DND-41 (cell line): Measurements from ENCODE around the gene TMED4.
"Not testable (repeated sequence)": the region's sequence is repeated elsewhere in the genome, so short reads cannot be mapped to it uniquely, and the experiment has no call there.

ENCODE experiments used
- ATAC-seq: fragments of 200-7000 bp; cut with Tn5 transposase; 3 replicates; pipeline ENCODE4 v1.9.1; 2021; ENCODE audit warnings: low read depth; ENCODE audit not compliant: insufficient read depth
- DNase-seq: peaks from one replicate; pipeline ENCODE4 v3.0.0-alpha.2; 2020
- H2AFZ ChIP-seq: 2 replicates; pipeline ENCODE4 v1.6.0; 2012; ENCODE audit warnings: low read depth, low read length
- H3K27ac ChIP-seq: 2 replicates; pipeline ENCODE4 v1.5.1; 2012; ENCODE audit warnings: low read length, inconsistent platforms
- H3K27me3 ChIP-seq: fragments of 200-600 bp; sonication (generic); 2 replicates; pipeline ENCODE4 v1.6.0; 2012; ENCODE audit warnings: low read length, mild to moderate bottlenecking, inconsistent platforms; ENCODE audit not compliant: insufficient read depth, poor library complexity
- H3K36me3 ChIP-seq: 2 replicates; pipeline ENCODE4 v1.5.1; 2012; ENCODE audit warnings: low read length, inconsistent platforms; ENCODE audit not compliant: insufficient read depth
- H3K4me1 ChIP-seq: 2 replicates; pipeline ENCODE4 v1.5.1; 2012; ENCODE audit warnings: mild to moderate bottlenecking, low read length; ENCODE audit not compliant: insufficient read depth
- H3K4me2 ChIP-seq: 2 replicates; pipeline ENCODE4 v1.6.0; 2012; ENCODE audit warnings: mild to moderate bottlenecking, moderate library complexity, low read length, inconsistent platforms; ENCODE audit not compliant: insufficient read depth
- H3K4me3 ChIP-seq, 2 experiments: fragments of 200-600 bp in 1 of 2; shearing (Covaris generic) in 1 of 2; 2 replicates each; pipeline ENCODE4 v1.5.1; 2012 to 2016; ENCODE audit warnings: inconsistent platforms in 2 of 2, low read length in 2 of 2, mild to moderate bottlenecking in 2 of 2, low read depth in 1 of 2, moderate library complexity in 1 of 2
- H3K79me2 ChIP-seq: 2 replicates; pipeline ENCODE4 v1.6.0; 2012; ENCODE audit warnings: low read length, inconsistent platforms; ENCODE audit not compliant: insufficient read depth
- H3K9ac ChIP-seq: 2 replicates; pipeline ENCODE4 v1.6.0; 2012; ENCODE audit warnings: low read depth, mild to moderate bottlenecking, inconsistent platforms, low read length, moderate library complexity
- H3K9me3 ChIP-seq: 2 replicates; pipeline ENCODE4 v1.5.1; 2012; ENCODE audit warnings: low read length, moderate library complexity, mild to moderate bottlenecking, inconsistent platforms; ENCODE audit not compliant: insufficient read depth, severe bottlenecking
- H4K20me1 ChIP-seq: 2 replicates; pipeline ENCODE4 v1.6.0; 2012; ENCODE audit warnings: low read length; ENCODE audit not compliant: insufficient read depth
- EZH2 ChIP-seq: IDR thresholded peaks from 3 replicates; pipeline ENCODE4 v1.6.1; 2012; ENCODE audit warnings: borderline replicate concordance, low read depth, mild to moderate bottlenecking, moderate library complexity, low read length, inconsistent platforms; ENCODE audit not compliant: severe bottlenecking
- TF ChIP-seq, protein P1 (sequence below): IDR thresholded peaks from 2 replicates; pipeline ENCODE4 v1.5.1; 2012; ENCODE audit warnings: borderline replicate concordance, low read length, moderate library complexity, mild to moderate bottlenecking; ENCODE audit not compliant: poor library complexity, severe bottlenecking; ENCODE audit errors: extremely low read depth

Gene TMED4

DNA sequence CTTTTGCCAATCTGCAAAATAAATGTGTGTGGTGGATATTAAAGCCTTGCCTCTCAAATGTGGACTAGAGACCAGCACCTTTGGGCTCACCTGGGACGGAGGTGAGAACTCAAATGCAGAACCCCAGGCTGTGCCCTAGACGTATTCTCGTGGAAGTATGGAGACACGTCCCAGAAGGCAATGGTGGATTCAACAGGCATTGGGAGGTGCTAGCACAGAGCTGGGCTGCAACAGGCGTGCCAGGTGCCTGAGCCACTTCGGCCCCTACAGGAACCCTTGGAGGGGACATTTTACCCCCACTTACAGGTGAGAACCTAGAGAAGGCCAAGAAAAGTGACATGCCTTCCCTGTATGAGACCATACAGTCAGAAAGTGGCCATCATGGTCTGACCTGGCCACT lies 20.6 kb downstream of the TMED4 start:
- H3K4me2 ChIP-seq: no peak overlapping the region
- peaks cover 24% of the 10 kb centered on the region for H3K36me3 ChIP-seq
- no peak overlapping the region for H3K9ac ChIP-seq
- DNase-seq (no peak), ATAC-seq (no peak)
- no peak overlapping the region for H2AFZ ChIP-seq
- no peak overlapping the region for H3K4me3 ChIP-seq
- no peak for TF ChIP-seq EZH2
- TF ChIP-seq, protein P1, sequence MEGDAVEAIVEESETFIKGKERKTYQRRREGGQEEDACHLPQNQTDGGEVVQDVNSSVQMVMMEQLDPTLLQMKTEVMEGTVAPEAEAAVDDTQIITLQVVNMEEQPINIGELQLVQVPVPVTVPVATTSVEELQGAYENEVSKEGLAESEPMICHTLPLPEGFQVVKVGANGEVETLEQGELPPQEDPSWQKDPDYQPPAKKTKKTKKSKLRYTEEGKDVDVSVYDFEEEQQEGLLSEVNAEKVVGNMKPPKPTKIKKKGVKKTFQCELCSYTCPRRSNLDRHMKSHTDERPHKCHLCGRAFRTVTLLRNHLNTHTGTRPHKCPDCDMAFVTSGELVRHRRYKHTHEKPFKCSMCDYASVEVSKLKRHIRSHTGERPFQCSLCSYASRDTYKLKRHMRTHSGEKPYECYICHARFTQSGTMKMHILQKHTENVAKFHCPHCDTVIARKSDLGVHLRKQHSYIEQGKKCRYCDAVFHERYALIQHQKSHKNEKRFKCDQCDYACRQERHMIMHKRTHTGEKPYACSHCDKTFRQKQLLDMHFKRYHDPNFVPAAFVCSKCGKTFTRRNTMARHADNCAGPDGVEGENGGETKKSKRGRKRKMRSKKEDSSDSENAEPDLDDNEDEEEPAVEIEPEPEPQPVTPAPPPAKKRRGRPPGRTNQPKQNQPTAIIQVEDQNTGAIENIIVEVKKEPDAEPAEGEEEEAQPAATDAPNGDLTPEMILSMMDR: no peak
- no peak overlapping the region for H3K27ac ChIP-seq
- no peaks in the 10 kb centered on the region for H3K9me3 ChIP-seq
- H3K79me2 ChIP-seq: no peaks in the 10 kb centered on the region
- no peaks in the 10 kb centered on the region for H3K27me3 ChIP-seq
- no peaks in the 10 kb centered on the region for H3K4me1 ChIP-seq
- peaks cover 27% of the 10 kb centered on the region for H4K20me1 ChIP-seq

DNA sequence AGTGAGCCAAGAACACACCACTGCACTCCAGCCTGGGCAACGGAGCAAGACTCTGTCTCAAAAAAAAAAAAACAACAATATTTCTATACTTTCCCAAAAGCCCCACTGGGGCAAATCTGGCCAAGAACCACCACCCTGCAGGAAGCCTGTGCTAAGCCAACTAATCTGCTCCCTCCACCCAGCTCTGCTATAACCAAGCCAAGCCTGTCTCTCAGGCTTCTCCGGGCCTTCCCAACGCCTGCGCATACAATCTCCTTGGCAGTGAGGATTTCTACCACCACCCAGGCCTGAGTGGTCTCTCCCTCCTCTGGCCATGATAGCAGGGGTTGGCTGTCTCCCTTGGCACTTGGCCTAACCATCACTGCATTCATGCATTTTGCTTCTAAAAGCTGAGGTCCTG lies 22.5 kb downstream of the TMED4 start:
- H3K9ac ChIP-seq: no peak overlapping the region
- TF ChIP-seq EZH2: no peak
- TF ChIP-seq, protein P1: no peak
- no peaks in the 10 kb centered on the region for H3K4me1 ChIP-seq
- H3K9me3 ChIP-seq: no peaks in the 10 kb centered on the region
- no peak overlapping the region for H3K4me3 ChIP-seq
- H3K4me2 ChIP-seq: no peak overlapping the region
- no peak for DNase-seq
- ATAC-seq: no peak
- no peak overlapping the region for H2AFZ ChIP-seq
- peaks cover 11% of the 10 kb centered on the region; the same call in 1 of the 2 replicates for H4K20me1 ChIP-seq
- no peaks in the 10 kb centered on the region for H3K79me2 ChIP-seq
- no peak overlapping the region for H3K27ac ChIP-seq
- H3K27me3 ChIP-seq: no peaks in the 10 kb centered on the region
- H3K36me3 ChIP-seq: peaks cover 6% of the 10 kb centered on the region

DNA sequence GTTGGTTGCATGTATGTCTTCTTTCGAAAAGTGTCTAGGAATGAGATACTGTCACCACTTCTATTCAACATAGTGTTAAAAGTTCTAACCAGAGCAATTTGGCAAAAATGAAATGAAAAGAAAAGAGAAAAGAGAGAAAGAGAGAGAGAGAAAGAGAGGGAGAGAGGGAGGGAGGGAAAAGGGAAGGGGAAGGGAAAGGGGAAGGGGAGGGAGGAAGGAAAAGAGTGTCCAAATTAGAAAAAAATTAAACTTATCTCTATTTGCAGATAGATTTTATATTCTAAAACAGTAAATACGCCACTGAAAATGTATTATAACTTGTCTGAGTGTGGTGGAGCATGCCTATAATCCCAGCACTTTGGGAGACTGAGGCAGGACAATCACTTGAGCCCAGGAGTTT lies 24.5 kb downstream of the TMED4 start:
- H4K20me1 ChIP-seq: no peaks in the 10 kb centered on the region
- H3K4me2 ChIP-seq: no peak overlapping the region
- no peaks in the 10 kb centered on the region for H3K4me1 ChIP-seq
- no peaks in the 10 kb centered on the region for H3K79me2 ChIP-seq
- no peak overlapping the region for H3K4me3 ChIP-seq
- no peak for DNase-seq
- H3K27ac ChIP-seq: no peak overlapping the region
- TF ChIP-seq, protein P1: no peak
- TF ChIP-seq EZH2: no peak
- no peak overlapping the region for H2AFZ ChIP-seq
- no peaks in the 10 kb centered on the region for H3K36me3 ChIP-seq
- H3K9me3 ChIP-seq: no peaks in the 10 kb centered on the region
- no peak overlapping the region for H3K9ac ChIP-seq
- no peaks in the 10 kb centered on the region for H3K27me3 ChIP-seq
- ATAC-seq: no peak

DNA sequence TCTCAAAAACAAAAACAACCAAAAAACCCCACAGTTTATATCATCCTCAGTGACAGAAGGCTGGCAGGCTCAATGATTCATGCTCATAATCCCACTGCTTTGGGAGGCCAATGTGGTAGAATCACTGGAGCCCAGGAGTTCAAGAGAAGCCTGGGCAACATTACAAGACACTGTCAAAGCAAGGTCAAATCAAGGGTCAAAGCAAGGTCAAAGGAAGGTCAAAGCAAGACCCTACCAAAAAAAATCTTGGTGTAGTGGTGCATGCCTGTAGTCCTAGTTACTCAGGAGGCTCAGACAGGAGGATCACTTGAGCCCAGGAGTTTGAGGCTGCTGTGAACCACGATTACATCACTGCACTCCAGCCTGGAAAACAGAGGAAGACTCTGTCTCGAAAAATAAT lies 26.7 kb downstream of the TMED4 start:
- H2AFZ ChIP-seq: no peak overlapping the region
- no peaks in the 10 kb centered on the region for H3K4me1 ChIP-seq
- H3K4me2 ChIP-seq: no peak overlapping the region
- no peaks in the 10 kb centered on the region for H4K20me1 ChIP-seq
- H3K27ac ChIP-seq: no peak overlapping the region
- no peaks in the 10 kb centered on the region for H3K9me3 ChIP-seq
- ATAC-seq (no peak), DNase-seq (no peak)
- H3K27me3 ChIP-seq: no peaks in the 10 kb centered on the region
- TF ChIP-seq, protein P1: no peak
- TF ChIP-seq EZH2: no peak
- H3K79me2 ChIP-seq: no peaks in the 10 kb centered on the region
- no peak overlapping the region for H3K9ac ChIP-seq
- H3K36me3 ChIP-seq: no peaks in the 10 kb centered on the region
- H3K4me3 ChIP-seq: no peak overlapping the region

DNA sequence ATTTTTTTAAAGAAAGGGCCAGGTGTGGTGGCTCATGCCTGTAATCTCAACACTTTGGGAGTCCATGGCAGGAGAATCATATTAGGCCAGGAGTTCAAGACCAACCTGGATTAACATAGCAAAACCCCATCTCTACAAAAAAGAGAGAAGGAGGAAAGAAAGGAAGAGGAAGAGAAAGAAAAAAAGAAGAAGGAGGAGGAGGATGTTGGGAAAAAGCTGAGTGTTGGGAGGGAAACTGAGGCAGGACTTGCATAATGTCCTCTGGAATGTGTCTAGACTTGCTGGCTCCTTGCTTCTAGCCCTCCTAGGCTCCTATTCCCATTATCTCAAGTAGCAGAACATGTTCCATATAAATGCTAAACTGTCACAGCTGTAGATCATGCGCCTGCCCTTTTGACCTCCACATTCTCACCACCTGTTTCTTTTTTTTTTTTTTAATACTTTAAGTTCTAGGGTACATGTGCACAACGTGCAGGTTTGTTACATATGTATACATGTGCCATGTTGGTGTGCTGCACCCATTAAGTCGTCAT lies 29.5 kb downstream of the TMED4 start:
- H3K9ac ChIP-seq, H3K4me2 ChIP-seq, H3K27ac ChIP-seq, H2AFZ ChIP-seq, H3K4me1 ChIP-seq, H4K20me1 ChIP-seq, H3K9me3 ChIP-seq, H3K27me3 ChIP-seq, H3K36me3 ChIP-seq, ATAC-seq, DNase-seq, H3K4me3 ChIP-seq, H3K79me2 ChIP-seq: not testable (repeated sequence)
